DMS153 treated with DMSO at 0.1 percent for 48 hours (cell line): Measurements from ENCODE around the gene JMJD1C.

ENCODE experiments used
- DNase-seq: peaks from one replicate; lab custom pipeline; 2025; ENCODE audit not compliant: unreplicated experiment; lab: John Stamatoyannopoulos, UW

The JMJD1C gene

GRCh38 chr10:63438506-63439498, 27.0 kb downstream of the JMJD1C start:
- no peak for DNase-seq

DNA sequence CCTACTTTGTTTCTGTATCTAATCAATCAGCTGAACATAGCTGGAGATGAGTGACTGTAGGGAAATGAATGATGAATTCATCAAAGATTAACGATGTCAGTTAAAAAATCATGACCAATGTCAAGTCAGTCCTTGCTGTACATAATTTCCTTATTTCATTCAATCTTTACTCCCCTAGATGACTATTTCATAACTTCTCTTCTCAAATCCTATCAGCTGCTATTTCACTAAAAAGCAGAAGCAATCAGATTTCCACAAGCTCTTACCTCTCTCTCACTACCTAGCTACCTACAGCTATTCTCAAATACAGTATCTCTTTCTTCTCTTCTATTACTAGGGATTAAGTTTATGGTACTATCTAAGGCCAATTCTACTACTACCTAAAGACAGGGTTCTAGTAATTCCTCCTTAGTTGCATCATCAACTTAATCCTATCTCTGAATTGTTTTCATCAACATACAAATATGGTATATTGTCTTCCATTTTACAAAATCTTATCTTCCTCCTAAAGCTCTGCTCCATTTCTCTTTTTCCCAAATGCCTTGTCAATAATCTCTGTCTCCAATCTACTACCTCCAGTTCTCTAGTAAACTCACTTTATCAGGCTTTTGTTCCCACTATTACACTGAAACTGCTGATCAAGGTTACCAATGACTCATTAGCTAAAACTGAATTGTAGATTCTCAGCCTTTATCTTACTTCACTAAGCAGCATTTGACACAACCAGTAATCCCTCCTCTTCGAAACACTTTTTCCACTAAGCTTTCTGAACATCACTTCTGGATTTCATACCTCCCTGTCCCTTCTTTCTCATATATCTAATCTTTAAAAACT, 28.4 kb downstream of the JMJD1C start:
- no peak for DNase-seq

GRCh38 chr10:63436225-63436624, 29.6 kb downstream of the JMJD1C start:
- no peak for DNase-seq

GRCh38 chr10:63434866-63435854, 30.6 kb downstream of the JMJD1C start:
- DNase-seq: no peak

- no peak for DNase-seq
Measured at GRCh38 chr10:63431962-63432797, 33.6 kb downstream of the JMJD1C start.

DNA sequence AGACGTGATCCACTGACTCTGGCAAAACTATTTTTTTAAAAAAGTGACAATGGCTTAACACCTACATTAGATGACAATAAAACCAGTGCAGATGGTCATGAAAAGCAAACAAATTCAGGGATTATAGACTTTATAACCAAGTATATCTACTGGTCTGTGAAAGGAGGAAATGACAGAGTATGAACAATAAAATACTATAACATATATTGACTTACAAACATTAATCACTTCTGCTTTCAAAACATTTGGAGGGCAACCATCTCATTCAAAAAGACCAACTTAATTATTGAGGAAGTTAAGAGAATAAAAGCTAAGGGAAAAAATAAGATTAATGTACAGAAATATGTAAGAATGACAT, 34.8 kb downstream of the JMJD1C start:
- no peak for DNase-seq

DNA sequence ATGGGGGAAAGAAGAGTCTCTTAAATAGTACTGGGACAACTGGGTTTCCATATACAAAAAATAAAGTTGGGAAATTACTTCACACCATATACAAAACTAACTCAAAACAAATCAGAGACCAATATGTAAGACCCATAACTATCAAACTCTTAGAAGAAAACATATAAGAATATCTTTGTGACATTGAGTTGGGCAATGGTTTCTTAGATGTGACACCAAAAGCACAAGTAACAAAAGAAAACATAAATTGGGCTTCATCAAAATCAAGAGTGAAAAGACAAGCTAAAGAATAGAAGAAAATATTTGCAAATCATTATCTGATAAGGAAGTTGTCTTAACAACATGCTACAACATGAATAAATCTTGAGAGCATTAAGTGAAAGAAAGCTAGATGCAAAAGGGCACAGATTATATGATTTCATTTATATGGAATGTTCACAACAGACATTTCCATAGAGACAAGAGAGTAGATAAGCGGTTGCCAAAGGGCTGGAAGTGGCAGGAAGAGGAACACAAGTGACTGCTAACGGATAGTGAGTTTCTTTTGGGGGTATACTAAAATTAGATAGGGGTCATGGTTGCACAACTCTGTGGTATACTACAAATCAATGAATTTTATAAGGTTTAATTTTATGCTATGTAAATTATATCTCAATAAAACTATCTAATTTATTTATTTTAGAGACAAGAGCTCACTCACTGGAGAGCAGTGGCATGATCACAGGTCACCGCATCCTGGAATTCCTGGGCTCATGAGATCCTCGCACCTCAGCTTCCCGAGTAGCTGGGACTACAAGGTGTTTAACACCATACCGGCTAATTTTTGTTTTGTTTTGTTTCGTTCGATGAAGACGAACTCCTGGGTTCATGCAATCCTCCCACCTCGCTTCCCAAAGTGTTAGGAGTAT, 35.4 kb downstream of the JMJD1C start:
- no peak for DNase-seq

GRCh38 chr10:63429281-63429680, 36.5 kb downstream of the JMJD1C start:
- DNase-seq: no peak

DNA sequence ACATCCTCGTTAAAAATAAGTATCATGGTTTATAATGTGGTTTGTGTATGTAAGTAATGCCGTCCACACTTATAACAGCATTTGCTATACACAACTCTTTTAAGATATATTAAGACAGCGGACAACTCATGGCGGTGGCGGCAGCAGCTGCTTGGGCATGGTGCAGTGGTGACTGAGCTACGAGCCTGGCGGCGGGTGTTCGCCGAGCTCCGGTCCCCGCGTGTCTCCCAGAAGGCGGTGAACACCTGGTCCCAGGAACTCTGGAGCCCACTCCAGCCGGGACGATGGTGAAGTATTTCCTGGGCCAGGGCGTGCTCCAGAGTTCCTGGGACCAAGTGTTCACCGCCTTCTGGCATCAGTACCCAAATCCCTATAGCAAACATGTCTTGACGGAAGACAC, 38.8 kb downstream of the JMJD1C start:
- no peak for DNase-seq

DNA sequence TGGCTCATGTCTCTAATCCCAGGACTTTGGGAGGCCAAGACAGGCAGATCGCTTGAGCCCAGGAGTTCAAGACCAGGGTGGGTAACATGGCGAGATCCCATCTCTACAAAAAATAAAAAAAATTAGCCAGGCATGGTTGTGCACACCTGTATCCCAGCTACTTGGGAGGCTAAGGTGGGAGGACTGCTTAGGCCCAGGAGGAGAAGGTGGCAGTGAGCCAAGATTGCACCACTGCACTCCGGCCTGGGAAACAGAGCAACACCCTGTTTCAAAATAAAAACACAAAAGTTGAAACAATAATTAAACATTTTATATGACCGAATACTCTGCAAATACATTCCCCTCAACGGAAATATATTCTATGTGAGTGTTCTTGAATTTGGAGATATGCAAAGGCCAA, 40.3 kb downstream of the JMJD1C start:
- no peak for DNase-seq

- DNase-seq: no peak
Measured at GRCh38 chr10:63424576-63424975, 41.2 kb downstream of the JMJD1C start.

DNA sequence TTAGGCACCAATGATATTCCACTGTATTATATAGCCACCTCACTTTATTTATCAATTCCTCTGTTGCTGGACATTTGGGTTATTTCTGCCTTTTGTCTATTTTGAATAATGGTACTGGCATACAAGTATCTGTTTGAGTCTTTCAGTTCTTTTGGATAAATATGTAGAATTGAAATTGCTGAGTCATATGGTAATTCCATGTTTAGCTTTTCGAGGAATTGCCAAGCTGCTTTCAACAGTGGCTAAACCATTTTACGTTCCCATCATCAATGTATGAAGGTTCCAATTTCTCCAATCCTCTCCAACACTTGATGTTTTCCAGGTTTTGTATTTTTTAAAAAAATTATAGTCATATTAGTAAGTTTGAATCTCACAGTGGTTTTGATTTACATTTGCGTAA, 42.3 kb downstream of the JMJD1C start:
- no peak for DNase-seq

- DNase-seq: no peak
Measured at GRCh38 chr10:63421591-63421990, 44.2 kb downstream of the JMJD1C start.

DNA sequence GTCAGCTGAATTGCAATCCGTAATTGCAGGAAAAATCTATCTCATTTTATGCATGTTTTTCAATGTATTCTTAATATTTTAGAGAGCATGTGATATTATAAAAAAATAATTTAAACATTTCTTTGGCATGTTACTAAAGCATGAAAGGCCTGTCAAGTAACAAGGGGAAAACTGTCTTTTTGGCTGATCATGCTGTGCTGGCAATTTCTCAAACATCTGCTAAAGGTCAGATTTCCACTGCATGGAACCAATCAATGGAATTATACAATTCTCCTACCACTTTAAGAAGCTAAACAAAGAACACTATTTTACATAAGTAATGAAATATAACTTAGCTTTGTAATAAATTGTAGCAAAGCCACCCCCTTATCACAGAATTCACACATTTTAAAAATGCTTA, 49.4 kb downstream of the JMJD1C start:
- DNase-seq: no peak

GRCh38 chr10:63415640-63416244, 50.0 kb downstream of the JMJD1C start:
- no peak for DNase-seq

DNA sequence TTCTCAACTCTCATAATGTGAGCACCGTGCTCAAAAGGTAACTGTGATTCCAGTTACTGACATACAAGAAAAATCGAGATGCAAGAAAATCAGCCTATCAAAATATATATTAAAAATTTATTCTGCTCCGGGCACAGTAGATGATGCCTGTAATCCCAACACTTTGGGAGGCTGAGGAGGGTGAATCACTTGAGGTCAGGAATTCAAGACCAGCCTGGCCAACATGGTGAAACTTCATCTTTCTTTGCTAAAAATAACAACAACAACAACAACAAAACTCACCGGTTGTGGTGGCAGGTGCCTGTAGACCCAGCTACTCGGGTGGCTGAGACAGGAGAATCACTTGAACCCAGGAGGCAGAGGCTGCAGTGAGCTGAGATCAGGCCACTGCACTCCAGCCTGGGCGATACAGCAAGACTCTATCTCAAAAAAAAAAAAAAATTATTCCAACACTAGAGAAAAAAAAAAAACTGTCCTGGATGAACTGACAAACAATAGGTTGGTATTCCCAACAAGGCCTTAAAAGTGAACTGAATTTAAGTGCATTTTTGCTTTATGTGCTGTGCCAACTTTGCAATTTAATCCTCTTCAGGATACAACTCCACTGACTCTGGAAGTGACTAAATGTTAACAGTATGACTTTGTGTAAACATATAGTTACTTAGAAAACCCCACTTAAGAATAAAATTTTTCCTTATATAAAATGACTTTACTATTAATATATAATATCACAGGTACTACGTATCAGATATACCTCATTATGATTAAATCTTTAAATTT, 51.1 kb downstream of the JMJD1C start:
- DNase-seq: no peak

GRCh38 chr10:63413429-63413828, 52.3 kb downstream of the JMJD1C start:
- DNase-seq: no peak

- DNase-seq: no peak
Measured at GRCh38 chr10:63412304-63412703, 53.5 kb downstream of the JMJD1C start.
